ENCODE results near the gene SLX9. TPM values are rescaled to one million over a fixed set of nuclear protein-coding genes. Genes with fewer than 3 reads are reported as not detected.

SLX9 gene, protein sequence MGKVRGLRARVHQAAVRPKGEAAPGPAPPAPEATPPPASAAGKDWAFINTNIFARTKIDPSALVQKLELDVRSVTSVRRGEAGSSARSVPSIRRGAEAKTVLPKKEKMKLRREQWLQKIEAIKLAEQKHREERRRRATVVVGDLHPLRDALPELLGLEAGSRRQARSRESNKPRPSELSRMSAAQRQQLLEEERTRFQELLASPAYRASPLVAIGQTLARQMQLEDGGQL
- total RNA-seq (2014; rRNA removed; shearing (Covaris generic)) = 26.3 and 31.2 TPM in 2 replicates
- 18.0 and 22.7 TPM in 2 replicates for polyA plus RNA-seq (2015; cell fraction: cytosol; rRNA removed)
- polyA plus RNA-seq (2015; cell fraction: nucleus; rRNA removed) = 10.4 and 14.0 TPM in 2 replicates

DNA sequence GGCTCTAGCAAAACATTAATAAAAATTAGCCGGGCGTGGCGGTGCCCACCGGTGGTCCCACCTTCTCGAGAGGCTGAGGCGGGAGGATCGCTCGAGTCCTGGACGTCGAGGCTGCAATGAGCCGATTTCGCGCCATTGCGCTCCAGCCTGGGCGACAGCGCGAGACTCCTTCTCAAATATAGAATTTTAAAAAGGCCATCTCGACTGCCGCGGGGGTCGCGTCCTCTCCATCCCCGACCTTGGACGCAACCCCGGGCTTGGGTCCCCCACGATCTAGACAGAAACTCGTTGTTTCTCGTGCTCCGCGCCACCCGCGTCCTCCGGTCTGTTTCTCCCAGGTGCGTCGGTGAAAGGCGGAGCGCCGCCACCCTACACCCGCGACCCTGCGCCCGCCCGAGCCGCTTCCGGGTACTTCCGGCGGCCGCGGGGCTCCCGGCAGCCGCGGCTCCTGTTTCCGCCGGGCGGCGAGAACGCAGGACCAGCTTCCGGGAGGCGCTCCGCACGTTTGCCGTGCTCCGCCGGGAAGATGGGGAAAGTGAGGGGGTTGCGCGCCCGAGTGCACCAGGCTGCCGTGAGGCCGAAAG lies at the start of gene SLX9:
SLX9 (plus strand) TSS at position 498 of the 584 bp plus-strand sequence; CDS start at position 527, 29 bp downstream.
- DNase-seq (ENCODE audit: low read depth) = peak; percentile 73

DNA sequence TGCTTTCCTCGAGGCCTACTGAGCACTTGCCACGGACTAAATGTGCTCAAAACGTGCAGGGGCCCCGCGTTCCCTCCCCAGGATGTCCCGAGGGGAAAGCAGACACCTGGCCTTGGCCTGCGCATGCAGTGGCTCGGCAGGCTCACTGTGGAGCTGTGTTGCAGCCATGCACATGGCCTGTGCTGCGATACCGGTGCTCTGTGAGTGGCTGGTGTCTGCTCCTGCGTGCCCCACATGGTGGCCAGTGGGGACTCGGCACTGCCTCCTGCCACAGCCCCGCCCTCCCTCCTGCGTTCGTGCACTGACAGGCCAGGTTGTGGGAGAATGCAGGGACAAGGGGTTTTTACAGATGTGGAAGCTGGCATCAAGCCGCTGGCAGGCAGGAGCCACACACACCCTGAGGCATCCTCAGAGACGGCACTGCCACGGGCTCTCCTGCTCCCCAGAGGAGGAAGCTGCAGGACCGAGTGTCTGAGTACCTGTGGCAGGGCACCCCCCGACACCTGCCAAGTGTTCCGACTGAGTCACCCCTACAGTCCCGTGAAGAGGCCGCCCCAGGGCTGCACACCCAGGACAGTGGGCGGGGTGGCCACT lies 49.4 kb upstream of the SLX9 start:
- DNase-seq (ENCODE audit: low read depth) = no peak

DNA sequence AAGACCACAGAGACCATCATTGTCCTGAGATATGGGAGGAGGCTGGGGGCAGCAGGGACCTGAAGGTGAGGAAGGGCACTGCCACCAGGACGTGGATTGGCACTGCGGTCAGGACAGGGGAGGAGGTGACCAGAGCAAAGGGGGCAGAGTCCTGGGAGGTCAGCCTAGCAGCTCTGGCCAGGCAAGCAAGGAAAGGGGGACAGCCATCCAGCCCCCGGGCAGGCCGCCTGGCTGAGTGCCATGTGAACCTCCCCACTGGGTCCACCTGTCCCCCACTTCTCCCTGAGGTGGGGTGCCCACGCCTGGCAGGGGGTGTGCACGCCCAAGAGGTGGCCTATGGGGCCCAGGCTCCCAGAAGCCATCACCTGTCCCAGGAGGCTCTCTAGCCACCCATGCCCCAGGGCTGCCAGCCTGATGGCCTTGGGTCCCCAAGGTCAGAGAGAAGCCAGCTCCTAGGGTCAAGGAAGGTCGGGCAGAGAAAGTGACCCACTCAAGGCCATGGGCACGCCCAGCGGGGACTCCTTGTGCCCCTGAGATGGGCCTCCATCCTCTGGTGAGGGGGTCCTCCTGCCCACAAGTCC lies 48.8 kb upstream of the SLX9 start:
- DNase-seq (ENCODE audit: low read depth) = no peak

GRCh38 chr21:44891631-44892031 lies 48.2 kb upstream of the SLX9 start:
- no peak for DNase-seq (ENCODE audit: low read depth)

- no peak for DNase-seq (ENCODE audit: low read depth)
Observed at GRCh38 chr21:44892095-44892494, 47.7 kb upstream of the SLX9 start.

- DNase-seq (ENCODE audit: low read depth) = peak; percentile 36
Observed at GRCh38 chr21:44892536-44893277, 47.1 kb upstream of the SLX9 start.

GRCh38 chr21:44893278-44893556 lies 46.6 kb upstream of the SLX9 start:
- DNase-seq (ENCODE audit: low read depth) = no peak

GRCh38 chr21:44893948-44894656 lies 45.7 kb upstream of the SLX9 start:
- no peak for DNase-seq (ENCODE audit: low read depth)

DNA sequence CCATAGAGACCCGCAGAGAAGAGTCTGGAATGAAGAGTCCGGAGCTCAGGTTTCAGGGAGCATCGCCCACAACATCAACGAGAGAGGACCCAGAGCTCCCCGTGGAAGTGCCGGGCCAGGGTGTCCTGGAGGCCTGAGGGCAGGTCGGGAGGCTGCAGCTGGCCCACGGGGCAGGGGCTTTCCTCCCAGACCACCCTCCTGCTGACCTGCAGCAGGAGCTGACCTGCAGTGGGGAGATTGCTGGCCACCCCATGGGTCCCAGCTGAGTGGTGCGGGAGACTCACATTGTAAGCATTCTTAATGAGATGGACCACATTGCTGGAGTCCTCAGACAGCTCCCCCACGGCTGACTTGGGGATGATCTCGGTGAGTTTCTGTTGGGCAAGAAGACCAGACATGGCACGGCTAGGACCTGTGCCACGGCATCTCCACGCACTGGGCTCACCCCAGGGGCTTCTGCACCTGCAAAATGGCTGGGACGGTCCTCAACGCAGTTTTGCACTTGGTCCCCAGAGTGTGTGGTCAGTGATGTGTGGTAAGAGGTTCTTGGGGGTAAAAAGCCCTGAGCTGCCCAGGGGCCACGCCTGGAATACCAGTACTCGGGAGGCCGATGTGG lies 45.0 kb upstream of the SLX9 start:
- DNase-seq (ENCODE audit: low read depth) = no peak

DNA sequence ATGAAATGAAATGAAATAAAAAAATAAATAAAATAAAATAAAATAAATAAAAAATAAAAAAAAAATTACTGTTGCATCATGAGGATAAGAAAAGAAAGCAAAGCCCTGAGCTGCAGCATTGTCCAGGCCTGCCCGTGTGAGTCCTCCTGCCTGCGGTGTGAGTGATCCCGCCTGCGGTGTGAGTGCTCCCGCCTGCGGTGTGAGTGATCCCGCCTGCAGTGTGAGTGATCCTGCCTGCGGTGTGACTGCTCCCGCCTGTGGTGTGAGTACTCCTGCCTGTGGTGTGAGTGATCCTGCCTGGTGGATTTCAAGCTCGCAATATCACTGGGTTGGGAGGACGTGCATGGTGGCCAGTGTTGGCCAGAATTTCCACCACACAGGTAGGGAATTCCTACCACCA lies 44.0 kb upstream of the SLX9 start:
- no peak for DNase-seq (ENCODE audit: low read depth)

DNA sequence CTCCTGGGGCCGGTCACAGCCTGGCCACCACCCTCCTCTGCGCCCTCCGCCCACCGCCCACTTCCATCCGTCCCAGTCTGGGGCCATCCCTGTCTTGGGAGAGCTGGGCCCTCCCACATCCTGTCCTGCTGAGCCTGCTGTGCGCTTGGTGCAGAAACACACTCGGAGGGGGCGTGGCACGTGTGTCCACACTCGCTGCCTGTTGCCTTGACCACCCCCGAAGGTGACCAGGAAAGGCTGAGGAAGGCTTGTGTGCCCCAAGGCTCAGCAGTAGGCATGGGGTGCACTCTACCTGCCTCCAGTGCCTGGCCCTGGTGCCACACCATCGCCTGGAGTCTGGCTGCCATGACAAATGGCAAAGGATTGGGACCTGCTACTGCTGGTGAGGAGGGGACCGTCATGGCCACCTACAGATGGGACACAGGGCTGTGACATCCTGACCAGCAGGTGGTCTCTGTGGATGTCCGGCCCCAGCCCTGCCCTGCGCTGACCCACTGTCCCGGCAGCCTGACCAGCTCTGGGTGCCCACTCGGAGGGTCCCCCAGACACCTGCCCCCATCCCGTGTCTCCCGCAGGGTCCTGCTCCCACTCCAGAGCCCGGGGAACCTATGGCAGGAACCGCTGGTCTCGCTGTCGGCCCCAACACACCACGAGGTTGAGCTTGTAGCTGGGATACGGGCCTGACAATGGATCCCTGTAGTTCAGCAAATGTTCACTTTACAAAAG lies 43.1 kb upstream of the SLX9 start:
- no peak for DNase-seq (ENCODE audit: low read depth)

GRCh38 chr21:44897326-44898010 lies 42.4 kb upstream of the SLX9 start:
- DNase-seq (ENCODE audit: low read depth) = no peak

DNA sequence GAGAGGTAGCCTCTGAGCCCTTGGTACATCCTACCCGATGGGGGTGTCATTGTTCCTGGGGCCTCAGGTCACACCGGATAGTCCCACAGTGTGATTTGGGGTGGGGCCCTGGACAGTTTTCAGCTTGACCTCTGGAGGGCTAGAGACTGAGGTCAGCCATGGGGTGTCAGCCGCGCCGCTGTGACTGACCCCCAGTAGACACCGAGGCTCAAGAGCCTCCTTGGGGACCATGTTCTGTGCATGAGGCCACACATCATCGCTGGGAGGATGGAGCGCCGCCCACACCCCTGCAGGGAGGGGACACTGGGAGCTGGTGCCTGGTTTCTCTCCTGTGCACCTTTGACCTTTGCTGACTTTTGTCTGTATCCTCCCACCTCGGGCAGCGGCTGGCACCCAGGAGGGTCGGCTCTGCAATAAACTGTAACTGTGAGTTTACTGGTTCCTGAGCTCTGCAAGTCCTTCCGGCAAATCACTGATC lies 41.8 kb upstream of the SLX9 start:
- DNase-seq (ENCODE audit: low read depth) = no peak

DNA sequence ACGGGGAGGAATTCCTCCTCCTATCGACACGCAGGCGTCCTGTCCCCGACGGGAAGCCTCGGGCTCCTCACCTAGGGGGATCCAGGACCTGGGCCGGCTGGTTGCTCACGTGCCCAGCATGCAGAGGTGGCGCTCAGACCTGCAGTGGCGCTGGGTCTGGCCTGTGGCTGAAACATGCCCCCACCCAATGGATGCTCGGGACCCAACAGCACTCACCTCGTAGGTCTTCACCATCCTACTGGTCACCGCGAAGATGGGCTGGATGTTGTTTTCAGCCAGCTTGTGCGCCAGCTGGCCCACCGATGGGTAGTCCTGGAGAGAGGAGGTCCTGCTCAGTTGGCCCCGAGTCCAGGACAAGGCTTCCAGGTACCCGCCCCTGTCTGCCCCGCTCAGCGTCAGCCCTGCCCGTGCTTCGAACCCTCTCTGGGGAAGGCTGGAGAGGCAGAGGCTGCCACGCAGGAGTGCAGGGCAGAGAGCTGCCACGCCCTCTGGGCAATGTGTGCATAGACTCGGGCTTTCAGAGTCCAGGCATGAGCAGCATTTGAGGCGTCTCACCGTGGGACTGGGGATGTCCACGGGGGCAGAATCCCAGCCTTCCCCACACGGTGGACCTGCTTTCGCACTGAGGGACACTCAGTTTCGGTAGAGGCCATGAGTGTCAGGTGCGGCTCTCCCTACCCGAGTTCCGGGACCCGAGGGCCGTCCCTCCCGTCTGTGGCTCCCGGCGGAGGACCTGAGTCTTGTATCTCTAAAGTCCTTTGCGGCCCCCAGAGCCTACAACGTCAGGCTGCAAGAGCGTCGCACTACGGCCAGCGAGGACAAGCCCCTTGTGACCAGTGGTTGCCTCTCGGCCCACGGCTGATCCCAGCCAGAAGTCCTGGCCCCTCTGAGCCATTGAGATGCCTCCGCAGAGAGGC lies 40.7 kb upstream of the SLX9 start:
- DNase-seq (ENCODE audit: low read depth) = no peak

DNA sequence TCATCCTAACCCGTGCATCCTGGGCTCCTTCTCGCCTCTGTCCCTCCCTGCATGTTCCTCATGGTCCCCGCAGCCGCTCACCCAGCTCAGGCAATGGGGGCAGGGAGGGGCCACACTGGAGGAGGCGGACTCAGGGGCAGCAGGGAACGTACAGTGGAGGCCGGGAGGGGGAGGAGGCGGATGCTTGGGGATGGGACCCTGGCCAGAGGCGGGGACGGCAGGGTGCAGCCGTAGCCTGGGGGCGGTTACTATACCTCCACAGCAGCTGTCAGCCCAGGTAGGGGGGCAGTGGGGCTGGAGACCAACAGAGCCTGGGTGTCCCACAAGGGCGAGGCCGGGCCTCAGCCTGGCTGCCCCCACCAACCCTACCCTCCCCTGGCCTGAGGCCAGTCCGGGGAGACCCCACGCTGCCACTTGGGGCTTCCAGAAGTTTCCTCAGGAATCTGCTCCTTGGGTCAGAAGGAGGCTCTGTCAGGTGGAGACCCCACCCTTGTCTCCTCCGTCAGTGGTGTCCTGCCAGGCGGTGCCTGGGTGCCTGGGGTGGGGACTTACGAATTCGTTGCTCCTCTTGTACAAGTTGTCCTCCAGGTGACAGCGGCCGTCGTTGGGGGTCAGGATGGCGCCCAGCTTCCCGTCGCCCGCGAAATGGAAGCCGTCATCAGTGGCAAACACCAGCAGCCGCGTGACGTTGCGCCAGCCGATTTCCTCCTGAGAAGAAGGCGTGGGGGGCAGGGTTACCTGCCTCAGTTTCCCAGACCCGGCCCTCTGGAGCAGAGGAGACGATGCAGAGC lies 39.9 kb upstream of the SLX9 start:
- DNase-seq (ENCODE audit: low read depth) = no peak

DNA sequence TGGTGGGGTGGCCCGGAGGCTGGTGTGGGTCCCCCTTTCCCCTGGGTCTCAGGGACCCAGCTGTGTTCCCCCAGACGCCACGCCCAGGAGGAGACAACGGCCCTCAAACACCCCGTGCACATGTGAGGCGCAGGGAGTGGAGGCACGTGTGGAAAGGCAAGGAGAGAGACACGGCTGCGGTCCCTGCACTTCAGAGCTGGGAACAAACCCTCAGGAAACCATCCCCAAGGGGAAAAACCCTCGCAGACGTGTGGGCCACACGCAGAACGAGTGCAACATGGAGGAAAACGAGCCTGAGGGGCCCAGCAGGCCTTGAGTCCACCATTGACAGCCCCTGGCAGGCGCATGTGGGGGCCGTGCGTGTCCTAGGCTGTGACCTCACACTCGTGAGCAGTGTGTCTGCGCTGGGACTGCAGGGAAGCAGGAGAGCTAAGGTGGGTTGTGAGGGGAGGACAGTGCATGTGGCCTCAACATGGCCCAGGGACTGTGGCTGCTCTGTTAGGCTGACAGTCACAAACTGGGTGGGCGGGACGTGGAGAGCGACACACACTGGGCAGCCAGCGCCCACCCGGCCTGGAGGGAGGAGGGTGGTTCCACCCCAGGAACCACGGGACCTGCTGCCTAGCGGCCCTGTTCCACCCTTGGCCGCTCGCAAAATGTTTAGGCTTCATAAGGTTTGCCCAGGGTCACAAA lies 39.1 kb upstream of the SLX9 start:
- DNase-seq (ENCODE audit: low read depth) = no peak

All from HT1080 (cell line).